GM18508 (cell line): ENCODE measurements around the gene GPR82.
"Not testable (repeated sequence)": the region's sequence is repeated elsewhere in the genome, so short reads cannot be mapped to it uniquely, and the experiment has no call there.

Experiments used
- ATAC-seq: cut with Tn5 transposase; IDR thresholded peaks from one replicate; pipeline ENCODE4 v1.9.1; 2021; ENCODE audit warnings: moderate number of reproducible peaks; ENCODE audit not compliant: insufficient read depth, unreplicated experiment

Gene GPR82

GRCh38 chrX:41723826-41724225 lies at the start of gene GPR82:
TSS of gene GPR82 (plus strand) at chrX:41724181. CDS start at chrX:41727027, 2,846 bp downstream.
- no peak for ATAC-seq

GRCh38 chrX:41676361-41676760 lies 47.6 kb upstream of the GPR82 start:
- ATAC-seq = not testable (repeated sequence)

GRCh38 chrX:41677183-41678060 lies 46.6 kb upstream of the GPR82 start:
- no peak for ATAC-seq

- ATAC-seq = no peak
Measured at GRCh38 chrX:41684138-41684537, 39.8 kb upstream of the GPR82 start.

GRCh38 chrX:41684940-41685339 lies 39.0 kb upstream of the GPR82 start:
- ATAC-seq = no peak

- ATAC-seq = no peak
Measured at GRCh38 chrX:41686788-41687187, 37.2 kb upstream of the GPR82 start.

GRCh38 chrX:41688156-41688555 lies 35.8 kb upstream of the GPR82 start:
- no peak for ATAC-seq

- ATAC-seq = no peak
Measured at GRCh38 chrX:41688835-41689234, 35.1 kb upstream of the GPR82 start, which contains the start of gene GPR34. TSS of gene GPR34 (plus strand) at chrX:41688973. CDS start at chrX:41695634, 6,661 bp downstream.

- ATAC-seq = no peak
Measured at GRCh38 chrX:41689711-41690110, 34.3 kb upstream of the GPR82 start.

- no peak for ATAC-seq
Measured at GRCh38 chrX:41692162-41692749, 31.7 kb upstream of the GPR82 start.

GRCh38 chrX:41693024-41693423 lies 31.0 kb upstream of the GPR82 start:
- no peak for ATAC-seq

- ATAC-seq = no peak
Measured at GRCh38 chrX:41695426-41695825, 28.6 kb upstream of the GPR82 start.

- no peak for ATAC-seq
Measured at GRCh38 chrX:41703574-41704029, 20.4 kb upstream of the GPR82 start.

GRCh38 chrX:41705042-41705441 lies 18.9 kb upstream of the GPR82 start:
- ATAC-seq = no peak

- ATAC-seq = no peak
Measured at GRCh38 chrX:41705680-41706374, 18.2 kb upstream of the GPR82 start.

- no peak for ATAC-seq
Measured at GRCh38 chrX:41707218-41707617, 16.8 kb upstream of the GPR82 start.

- ATAC-seq = no peak
Measured at GRCh38 chrX:41708486-41708885, 15.5 kb upstream of the GPR82 start.

GRCh38 chrX:41711021-41711667 lies 12.8 kb upstream of the GPR82 start:
- no peak for ATAC-seq

- ATAC-seq = no peak
Measured at GRCh38 chrX:41716222-41716621, 7.8 kb upstream of the GPR82 start.

GRCh38 chrX:41716767-41717473 lies 7.1 kb upstream of the GPR82 start:
- no peak for ATAC-seq
